Smooth muscle cell (in vitro differentiated cells): ENCODE data around the gene DMD. TPM values are rescaled to one million over a fixed set of nuclear protein-coding genes. Genes with fewer than 3 reads are reported as not detected.

ENCODE experiments used
- DNase-seq: peaks from one replicate; lab custom pipeline; 2025; ENCODE audit not compliant: unreplicated experiment; lab: John Stamatoyannopoulos, UW
- H2AFZ ChIP-seq: fragments of 200-600 bp; sonication (generic); 2 replicates; pipeline ENCODE4 v1.6.0; 2016; ENCODE audit warnings: antibody characterized with exemption, low read depth, mild to moderate bottlenecking
- H3F3A ChIP-seq: fragments of 200-600 bp; sonication (generic); 2 replicates; pipeline ENCODE4 v1.6.0; 2017; ENCODE audit warnings: antibody characterized with exemption, low read depth
- H3K27ac ChIP-seq: fragments of 200-600 bp; sonication (generic); 2 replicates; pipeline ENCODE4 v1.5.1; 2016; ENCODE audit warnings: low read depth, mild to moderate bottlenecking
- H3K27me3 ChIP-seq: fragments of 200-600 bp; sonication (generic); 2 replicates; pipeline ENCODE4 v1.6.1; 2016; ENCODE audit warnings: low read depth, mild to moderate bottlenecking
- H3K36me3 ChIP-seq: fragments of 200-600 bp; sonication (generic); 2 replicates; pipeline ENCODE4 v1.5.1; 2016; ENCODE audit warnings: low read depth
- H3K4me1 ChIP-seq: fragments of 200-600 bp; sonication (generic); 2 replicates; pipeline ENCODE4 v1.5.1; 2016; ENCODE audit warnings: low read depth
- H3K4me2 ChIP-seq: fragments of 200-600 bp; sonication (generic); 2 replicates; pipeline ENCODE4 v1.6.0; 2016; ENCODE audit warnings: mild to moderate bottlenecking
- H3K4me3 ChIP-seq: fragments of 200-600 bp; sonication (generic); 2 replicates; pipeline ENCODE4 v1.5.1; 2016; ENCODE audit warnings: mild to moderate bottlenecking
- H3K79me2 ChIP-seq: fragments of 200-600 bp; sonication (generic); 2 replicates; pipeline ENCODE4 v1.6.0; 2016; ENCODE audit warnings: low read depth, mild to moderate bottlenecking
- H3K9ac ChIP-seq: fragments of 200-600 bp; sonication (generic); 2 replicates; pipeline ENCODE4 v1.6.0; 2016; ENCODE audit warnings: low read depth
- H3K9me3 ChIP-seq: fragments of 200-600 bp; sonication (generic); replicated peaks from 2 replicates; pipeline ENCODE4 v1.5.1; 2016; ENCODE audit warnings: low read depth
- H4K20me1 ChIP-seq: fragments of 200-600 bp; sonication (generic); 2 replicates; pipeline ENCODE4 v1.6.0; 2016; ENCODE audit warnings: low read depth
- CTCF ChIP-seq: fragments of 200-600 bp; sonication (generic); IDR thresholded peaks from 2 replicates; pipeline ENCODE4 v1.5.1; 2017; ENCODE audit warnings: borderline replicate concordance, mild to moderate bottlenecking, antibody characterized with exemption; ENCODE audit not compliant: insufficient read depth, poor library complexity, severe bottlenecking
- WGBS: methylation state at CpG from one replicate; pipeline ENCODE4 v1.1.7; 2016; ENCODE audit warnings: low lambda C conversion rate; 5-methylcytosine and 5-hydroxymethylcytosine counted together
- polyA plus RNA-seq: library from polyadenylated mRNA; unstranded; fragments of >200 nt; fragmentation: Nextera tagmentation; extraction: Ambion mirVana; gene quantifications from 2 replicates; pipeline ENCODE4 v1.2.1, GENCODE V29; 2016
- total RNA-seq: library from RNA; depleted of rRNA; stranded (reverse); fragments of >200 nt; gene quantifications from 2 replicates; pipeline ENCODE4 v1.2.3, GENCODE V29; 2014

DMD gene
- total and polyA plus RNA-seq, 2 experiments from 2014 or later, result 12.3 to 12.6 TPM

- 22% methylated on average over 2 of the region's 2 CpGs for WGBS
- Histone ChIP-seq H3K27me3 (no peaks in the 10 kb centered on the region), H2AFZ (no peak overlapping the region), H3K4me3 (no peak overlapping the region), H3K4me2 (no peak overlapping the region), H3F3A (no peaks in the 10 kb centered on the region), H3K27ac (no peak overlapping the region), H3K4me1 (no peaks in the 10 kb centered on the region), H3K9ac (no peak overlapping the region), H4K20me1 (no peaks in the 10 kb centered on the region), H3K9me3 (no peaks in the 10 kb centered on the region), H3K36me3 (no peaks in the 10 kb centered on the region), H3K79me2 (no peaks in the 10 kb centered on the region)
- TF ChIP-seq CTCF, result no peak
- no peak for DNase-seq
These were observed 1015.7 kb downstream of the DMD start for GRCh38 chrX:32195611-32196010.

- TF ChIP-seq CTCF, result no peak
- Histone ChIP-seq H3K79me2 (no peaks in the 10 kb centered on the region), H2AFZ (no peak overlapping the region), H4K20me1 (no peaks in the 10 kb centered on the region), H3F3A (no peaks in the 10 kb centered on the region), H3K4me1 (no peaks in the 10 kb centered on the region), H3K4me3 (no peak overlapping the region), H3K36me3 (no peaks in the 10 kb centered on the region), H3K4me2 (no peak overlapping the region), H3K9me3 (no peaks in the 10 kb centered on the region), H3K9ac (no peak overlapping the region), H3K27me3 (no peaks in the 10 kb centered on the region), H3K27ac (no peak overlapping the region)
- 83% methylated on average over 6 of the region's 6 CpGs for WGBS
- DNase-seq, result no peak
These were observed 1020.0 kb downstream of the DMD start for GRCh38 chrX:32191316-32191715.

DNA sequence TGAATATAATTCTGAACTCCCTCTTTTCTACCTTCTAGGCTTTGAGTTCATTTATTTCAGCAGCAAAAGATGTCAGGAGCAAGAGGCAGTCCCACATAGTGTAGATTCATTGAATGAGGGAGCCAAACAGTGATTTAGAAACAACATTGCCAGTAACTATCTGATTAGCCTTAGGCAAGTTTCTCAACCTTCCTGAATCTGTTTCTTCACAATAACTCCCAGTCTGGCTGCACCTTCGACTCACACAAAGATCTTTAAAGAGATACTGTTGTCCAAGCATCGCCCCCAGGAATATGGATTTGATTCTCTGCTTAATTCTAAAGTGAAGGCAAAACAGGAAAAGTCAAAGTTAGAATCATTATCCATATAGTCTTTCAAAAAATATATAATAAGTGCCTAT, 1026.2 kb downstream of the DMD start:
- no peaks in the 10 kb centered on the region for H3K4me1 ChIP-seq
- H3K4me3 ChIP-seq, result no peak overlapping the region
- TF ChIP-seq CTCF, result no peak
- DNase-seq, result no peak
- H3K36me3 ChIP-seq, result no peaks in the 10 kb centered on the region
- no peaks in the 10 kb centered on the region for H3F3A ChIP-seq
- H3K27ac ChIP-seq, result no peak overlapping the region
- no peaks in the 10 kb centered on the region for H3K9me3 ChIP-seq
- H3K4me2 ChIP-seq, result no peak overlapping the region
- no peak overlapping the region for H3K9ac ChIP-seq
- H3K27me3 ChIP-seq, result no peaks in the 10 kb centered on the region
- no peaks in the 10 kb centered on the region for H3K79me2 ChIP-seq
- H4K20me1 ChIP-seq, result no peaks in the 10 kb centered on the region
- no peak overlapping the region for H2AFZ ChIP-seq
- WGBS, result 43% methylated on average over 2 of the region's 2 CpGs

GRCh38 chrX:32183066-32183465, 1028.3 kb downstream of the DMD start:
- Histone ChIP-seq H3K9me3 (no peaks in the 10 kb centered on the region), H2AFZ (no peak overlapping the region), H3K27me3 (no peaks in the 10 kb centered on the region), H3K27ac (no peak overlapping the region), H3K4me1 (no peaks in the 10 kb centered on the region), H4K20me1 (no peaks in the 10 kb centered on the region), H3K36me3 (no peaks in the 10 kb centered on the region), H3K4me3 (no peak overlapping the region), H3K9ac (no peak overlapping the region), H3F3A (no peaks in the 10 kb centered on the region), H3K79me2 (no peaks in the 10 kb centered on the region), H3K4me2 (no peak overlapping the region)
- TF ChIP-seq CTCF, result no peak
- no peak for DNase-seq
